ENCODE data around the gene ADAMTS18. TPM values are rescaled to one million over a fixed set of nuclear protein-coding genes. Genes with fewer than 3 reads are reported as not detected.

Gene ADAMTS18
- total RNA-seq, 2 donors from 2014 or later, result 0.14 TPM; not detected in 1

- Histone ChIP-seq H3K27me3 (replicated peaks; ENCODE audit: insufficient read depth) (no peaks in the 10 kb centered on the region), H3K27ac (no peak overlapping the region), H3K9me3 (no peaks in the 10 kb centered on the region), H3K4me3 (no peak overlapping the region), H3K4me1 (ENCODE audit: control insufficient read depth in 1 of 2, low read depth in 2 of 2) (no peaks in the 10 kb centered on the region), H3K36me3 (no peaks in the 10 kb centered on the region)
- DNase-seq (ENCODE audit: low spot score) (no peak), ATAC-seq (ENCODE audit: insufficient number of reproducible peaks, low FRiP score, low read depth) (no peak)
- no peak for TF ChIP-seq CTCF (IDR thresholded peaks at IDR 0.05)
These were observed 200.9 kb downstream of the ADAMTS18 start for GRCh38 chr16:77233799-77234519.

Other genes with a start within 250 kb of the ADAMTS18 start
- gene MON1B, start 243.8 kb downstream of the ADAMTS18 start, total RNA-seq, result 10 to 100 TPM; 21.8 to 42.5 TPM
- gene SYCE1L, start 235.6 kb downstream of the ADAMTS18 start, total RNA-seq, result under 1 TPM in 1 of 2 donors, not detected in 1; 0.81 TPM